Epithelial cell of esophagus (primary cell): ENCODE measurements around the gene HUS1B.

ENCODE experiments used
- DNase-seq: peaks from one replicate; pipeline ENCODE4 v3.0.0; 2010; ENCODE audit warnings: low read depth
- H3K4me3 ChIP-seq: 2 replicates; pipeline ENCODE4 v1.5.1; 2011; ENCODE audit warnings: mild to moderate bottlenecking, low read length, control low read depth
- TF ChIP-seq, protein P1 (sequence below): IDR thresholded peaks from 2 replicates; pipeline ENCODE4 v1.5.1; 2011; ENCODE audit warnings: low read depth, mild to moderate bottlenecking, low read length, control low read depth, inconsistent platforms; ENCODE audit not compliant: insufficient read depth; ENCODE audit errors: missing control alignments

The HUS1B gene

DNA sequence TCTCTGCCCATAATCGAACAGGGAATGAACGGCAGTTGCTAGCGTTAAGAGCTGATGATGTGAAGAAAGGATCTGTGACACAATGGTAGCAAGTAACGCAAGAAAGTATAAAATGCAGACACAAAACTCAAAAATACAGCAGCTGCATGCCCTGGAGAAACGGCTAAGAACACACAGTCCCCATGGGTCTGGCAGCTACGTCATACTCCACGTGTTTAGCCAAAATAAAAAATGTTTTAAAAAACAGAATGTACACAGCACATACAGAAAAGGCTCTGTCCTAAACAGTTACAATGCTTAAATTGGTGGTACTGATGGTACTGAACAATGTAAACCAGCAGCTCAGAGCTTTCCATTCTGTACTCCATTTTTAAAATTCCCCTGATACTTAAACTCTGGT is 34.4 kb downstream of the HUS1B start:
- TF ChIP-seq, protein P1, sequence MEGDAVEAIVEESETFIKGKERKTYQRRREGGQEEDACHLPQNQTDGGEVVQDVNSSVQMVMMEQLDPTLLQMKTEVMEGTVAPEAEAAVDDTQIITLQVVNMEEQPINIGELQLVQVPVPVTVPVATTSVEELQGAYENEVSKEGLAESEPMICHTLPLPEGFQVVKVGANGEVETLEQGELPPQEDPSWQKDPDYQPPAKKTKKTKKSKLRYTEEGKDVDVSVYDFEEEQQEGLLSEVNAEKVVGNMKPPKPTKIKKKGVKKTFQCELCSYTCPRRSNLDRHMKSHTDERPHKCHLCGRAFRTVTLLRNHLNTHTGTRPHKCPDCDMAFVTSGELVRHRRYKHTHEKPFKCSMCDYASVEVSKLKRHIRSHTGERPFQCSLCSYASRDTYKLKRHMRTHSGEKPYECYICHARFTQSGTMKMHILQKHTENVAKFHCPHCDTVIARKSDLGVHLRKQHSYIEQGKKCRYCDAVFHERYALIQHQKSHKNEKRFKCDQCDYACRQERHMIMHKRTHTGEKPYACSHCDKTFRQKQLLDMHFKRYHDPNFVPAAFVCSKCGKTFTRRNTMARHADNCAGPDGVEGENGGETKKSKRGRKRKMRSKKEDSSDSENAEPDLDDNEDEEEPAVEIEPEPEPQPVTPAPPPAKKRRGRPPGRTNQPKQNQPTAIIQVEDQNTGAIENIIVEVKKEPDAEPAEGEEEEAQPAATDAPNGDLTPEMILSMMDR: no peak
- H3K4me3 ChIP-seq: no peak overlapping the region
- DNase-seq: no peak

DNA sequence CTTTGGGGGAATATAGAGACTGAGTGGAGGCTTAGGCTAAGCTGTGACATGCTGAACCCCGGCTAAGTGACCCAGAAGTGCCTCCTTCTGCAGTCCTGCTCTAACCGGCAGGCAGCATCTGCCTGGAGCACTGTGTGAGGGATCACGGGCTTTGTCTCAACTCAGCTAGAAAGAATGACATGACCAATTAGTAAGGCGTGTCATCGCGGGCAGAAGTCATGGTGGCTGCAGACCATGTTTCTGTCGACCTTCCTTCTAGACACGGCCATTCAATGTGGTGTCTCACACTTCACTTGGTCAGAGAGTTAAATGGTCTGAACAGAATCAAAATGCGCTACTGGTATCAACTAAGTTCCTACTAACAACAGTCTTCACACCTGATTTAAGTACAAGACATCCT is 35.0 kb downstream of the HUS1B start:
- DNase-seq: no peak
- no peak overlapping the region for H3K4me3 ChIP-seq
- TF ChIP-seq, protein P1: no peak

DNA sequence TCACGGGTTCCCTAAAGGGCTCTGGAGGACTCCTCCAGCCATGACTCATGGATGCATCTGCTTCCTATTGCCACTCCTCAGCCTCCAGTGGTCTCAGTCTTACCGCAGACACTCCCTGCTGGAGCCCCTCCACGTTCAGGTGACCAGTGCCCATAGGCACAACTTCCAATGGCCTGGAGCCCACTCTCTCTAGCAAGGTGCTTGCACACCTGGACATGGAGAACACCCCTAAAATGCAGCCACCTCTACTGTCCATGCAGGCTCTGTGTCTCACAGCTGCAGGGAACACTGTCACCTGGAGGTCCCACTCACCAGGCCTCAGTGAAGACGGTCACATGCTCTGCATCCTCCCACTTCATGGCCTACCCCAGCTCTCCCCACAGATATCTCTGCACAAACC is 36.0 kb downstream of the HUS1B start:
- TF ChIP-seq, protein P1: no peak
- no peak overlapping the region for H3K4me3 ChIP-seq
- no peak for DNase-seq

DNA sequence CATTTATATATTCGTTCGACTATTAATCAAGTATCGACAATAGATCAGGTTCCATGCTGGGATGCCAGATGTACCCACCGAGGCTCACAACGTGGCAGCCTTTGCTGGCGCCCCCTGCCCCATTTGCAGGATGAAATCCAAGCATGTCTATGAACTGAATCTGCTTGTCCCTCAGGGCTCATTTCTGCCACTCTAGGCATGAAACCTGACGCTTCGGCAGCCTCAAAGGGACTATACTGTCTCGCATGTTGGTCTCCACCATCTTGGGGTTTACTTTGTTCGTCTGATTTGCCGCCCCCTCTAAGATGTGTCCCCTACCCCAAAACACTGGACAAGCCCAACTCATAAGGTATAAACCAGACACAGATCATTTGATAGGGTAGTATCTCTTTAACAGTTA is 36.7 kb downstream of the HUS1B start:
- TF ChIP-seq, protein P1: no peak
- no peak for DNase-seq

DNA sequence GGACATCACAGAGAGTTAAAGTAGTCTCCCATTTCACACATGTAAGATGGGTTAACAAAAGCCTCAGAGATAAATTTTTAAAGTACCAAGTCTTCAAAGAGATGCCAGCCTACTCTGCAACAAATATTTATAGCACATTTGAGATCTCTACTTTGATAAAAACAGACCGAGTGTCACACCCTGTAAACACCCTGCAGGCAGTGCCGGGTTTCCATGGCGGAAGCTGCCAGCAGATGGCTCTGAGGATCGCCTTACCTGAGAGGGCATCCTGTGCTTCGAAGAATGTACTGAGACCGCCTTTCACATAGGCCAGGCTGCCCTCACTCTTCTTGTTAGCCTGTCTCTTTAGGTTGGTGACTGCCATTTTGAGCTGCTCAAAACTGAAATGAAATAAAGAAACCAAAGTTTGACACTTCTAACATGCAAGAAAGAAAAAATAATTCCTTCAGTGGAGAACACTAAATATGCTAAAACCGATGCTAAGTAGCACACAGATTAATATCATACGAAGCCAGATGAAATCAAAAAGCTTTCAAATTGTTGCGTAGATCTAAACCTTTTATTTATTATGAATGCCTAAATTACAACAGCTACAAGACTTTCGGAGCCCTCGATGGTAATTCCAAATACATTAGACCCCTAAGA is 39.3 kb downstream of the HUS1B start:
- DNase-seq: peak; percentile 13
- no peak overlapping the region for H3K4me3 ChIP-seq
- TF ChIP-seq, protein P1: peak; percentile 35

More for the DNA sequence above, 36.7 kb downstream of the HUS1B start:
- no peak overlapping the region for H3K4me3 ChIP-seq

DNA sequence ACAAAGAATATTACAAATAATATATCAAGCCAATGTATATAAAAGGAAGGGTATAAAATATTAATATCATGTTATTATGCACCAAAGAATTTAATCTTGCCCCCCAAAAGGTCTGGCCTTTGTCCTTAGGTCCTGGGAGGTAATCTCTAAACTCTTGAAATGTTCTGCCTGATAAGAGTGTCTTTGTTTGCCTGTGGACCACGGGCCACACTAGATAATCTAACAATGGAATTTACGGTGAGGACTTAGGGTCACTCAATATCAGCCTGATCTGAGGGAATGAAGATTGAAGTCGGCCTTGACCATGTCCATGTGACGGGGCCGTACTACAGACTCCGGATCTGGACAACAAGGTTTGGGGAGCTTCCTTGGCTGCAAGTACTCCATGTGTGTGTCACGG is 42.9 kb downstream of the HUS1B start:
- TF ChIP-seq, protein P1: no peak
- DNase-seq: no peak
- no peak overlapping the region for H3K4me3 ChIP-seq

DNA sequence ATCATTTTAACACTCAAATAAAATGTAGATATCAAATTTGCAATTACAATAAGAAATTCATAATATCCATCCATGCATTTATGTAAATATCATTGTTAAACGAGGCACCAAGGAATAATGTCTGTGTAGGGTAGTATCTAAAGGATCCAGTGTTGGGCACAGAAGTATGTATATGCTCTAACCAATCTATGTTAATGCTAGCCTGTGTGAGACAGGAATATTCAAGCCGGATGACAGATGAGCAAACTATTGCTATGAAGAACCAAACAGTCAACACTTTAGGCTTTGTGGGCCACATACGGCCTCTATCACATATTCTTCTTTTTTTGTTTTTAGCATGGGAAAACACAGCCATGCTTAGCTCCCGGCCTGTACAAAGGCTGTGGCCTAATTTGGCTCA is 45.0 kb downstream of the HUS1B start:
- no peak for DNase-seq
- TF ChIP-seq, protein P1: no peak
- no peak overlapping the region for H3K4me3 ChIP-seq
